HepG2 (cell line): ENCODE measurements around the gene UBE2C. TPM values are rescaled to one million over a fixed set of nuclear protein-coding genes. Genes with fewer than 3 reads are reported as not detected.
A peak's percentile ranks its signal among the peaks of the same experiment; 100 is the strongest.

ENCODE experiments used
- ATF3 ChIP-seq: sonication (generic); formaldehyde crosslinking; IDR thresholded peaks from 2 replicates; pipeline ENCODE4 v1.4.0; 2020; ENCODE audit warnings: missing genetic modification reagents
- KDM2A ChIP-seq: sonication (generic); formaldehyde crosslinking; IDR thresholded peaks from 2 replicates; pipeline ENCODE4 v1.4.0; 2020; ENCODE audit warnings: low read depth, missing genetic modification reagents, borderline replicate concordance
- MAFG ChIP-seq: sonication (generic); formaldehyde crosslinking; IDR thresholded peaks from 2 replicates; pipeline ENCODE4 v1.5.1; 2020; ENCODE audit warnings: mild to moderate bottlenecking, missing genetic modification reagents
- SETDB1 ChIP-seq: sonication (generic); formaldehyde crosslinking; IDR thresholded peaks from 2 replicates; pipeline ENCODE4 v1.5.1; 2020; ENCODE audit warnings: missing genetic modification reagents, mild to moderate bottlenecking, borderline replicate concordance
- TSC22D2 ChIP-seq: sonication (generic); formaldehyde crosslinking; IDR thresholded peaks from 2 replicates; pipeline ENCODE4 v1.5.1; 2020; ENCODE audit warnings: missing genetic modification reagents, mild to moderate bottlenecking, borderline replicate concordance
- ZBTB40 ChIP-seq, 2 experiments: fragments of 450-650 bp in 1 of 2; sonication (generic) in 1 of 2; formaldehyde crosslinking in 1 of 2; IDR thresholded peaks; 2 replicates each; pipeline versions ENCODE4 v1.6.1 to v1.8.0; 2016 to 2022; ENCODE audit warnings: antibody characterized with exemption in 1 of 2, mild to moderate bottlenecking in 1 of 2, missing genetic modification reagents in 1 of 2
- ZKSCAN1 ChIP-seq: fragments of 150-350 bp; IDR thresholded peaks from 2 replicates; pipeline ENCODE4 v1.6.1; 2014; ENCODE audit warnings: low read length
- ZKSCAN5 ChIP-seq: sonication (generic); formaldehyde crosslinking; IDR thresholded peaks from 2 replicates; pipeline ENCODE4 v1.5.1; 2020; ENCODE audit warnings: mild to moderate bottlenecking, missing genetic modification reagents
- ZNF614 ChIP-seq: IDR thresholded peaks from 2 replicates; pipeline ENCODE4 v1.6.1; 2018; ENCODE audit warnings: missing biosample characterization, missing genetic modification reagents, inconsistent platforms, borderline replicate concordance
- ZNF672 ChIP-seq: sonication (generic); formaldehyde crosslinking; IDR thresholded peaks from 2 replicates; pipeline ENCODE4 v1.8.1; 2022; ENCODE audit warnings: missing genetic modification reagents
- ZSCAN9 ChIP-seq: IDR thresholded peaks from 2 replicates; pipeline ENCODE4 v1.6.1; 2016; ENCODE audit warnings: borderline replicate concordance
- polyA plus RNA-seq, 8 experiments: library from polyadenylated mRNA; depleted of rRNA in 3 of 8; stranded (reverse) in 7 of 8; unstranded in 1 of 8; fragments of >200 nt; fragmentation: Illumina TruSeq in 4 of 8; extraction: Trizol in 4 of 8; gene quantifications; 2 replicates each; pipeline versions ENCODE4 v1.2.1 to v1.2.3, GENCODE V29; 2011 to 2016; ENCODE audit warnings: low read depth in 4 of 8, missing spikeins in 1 of 8, mixed read lengths in 1 of 8; ENCODE audit not compliant: insufficient read depth in 1 of 8
- total RNA-seq, 5 experiments: library from RNA; depleted of rRNA; stranded (reverse); fragments of >200 nt; fragmentation: Illumina TruSeq; extraction: Trizol; gene quantifications; 2 replicates each; pipeline ENCODE4 v1.2.3, GENCODE V29; 2016; ENCODE audit warnings: low read depth in 1 of 5
- TF ChIP-seq, protein P1 (sequence below): sonication (generic); formaldehyde crosslinking; IDR thresholded peaks from 2 replicates; pipeline ENCODE4 v1.5.0; 2020; ENCODE audit warnings: missing genetic modification reagents
- TF ChIP-seq, protein P2 (sequence below): sonication (generic); formaldehyde crosslinking; IDR thresholded peaks from 2 replicates; pipeline ENCODE4 v1.4.0; 2020; ENCODE audit warnings: missing genetic modification reagents, low read depth, mild to moderate bottlenecking, borderline replicate concordance
- TF ChIP-seq, protein P3 (sequence below): IDR thresholded peaks from 2 replicates; pipeline ENCODE4 v1.6.1; 2016; ENCODE audit warnings: control low read depth
- TF ChIP-seq, protein P4 (sequence below): IDR thresholded peaks from 2 replicates; pipeline ENCODE4 v1.6.1; 2018; ENCODE audit warnings: missing genetic modification reagents, mild to moderate bottlenecking, missing compliant biosample characterization

The UBE2C gene
- total and polyA plus RNA-seq, 2 of the 13 experiments (the other 11 are each of a cell fraction or from before 2014, with no cell fraction given): 100 to 123 TPM

DNA sequence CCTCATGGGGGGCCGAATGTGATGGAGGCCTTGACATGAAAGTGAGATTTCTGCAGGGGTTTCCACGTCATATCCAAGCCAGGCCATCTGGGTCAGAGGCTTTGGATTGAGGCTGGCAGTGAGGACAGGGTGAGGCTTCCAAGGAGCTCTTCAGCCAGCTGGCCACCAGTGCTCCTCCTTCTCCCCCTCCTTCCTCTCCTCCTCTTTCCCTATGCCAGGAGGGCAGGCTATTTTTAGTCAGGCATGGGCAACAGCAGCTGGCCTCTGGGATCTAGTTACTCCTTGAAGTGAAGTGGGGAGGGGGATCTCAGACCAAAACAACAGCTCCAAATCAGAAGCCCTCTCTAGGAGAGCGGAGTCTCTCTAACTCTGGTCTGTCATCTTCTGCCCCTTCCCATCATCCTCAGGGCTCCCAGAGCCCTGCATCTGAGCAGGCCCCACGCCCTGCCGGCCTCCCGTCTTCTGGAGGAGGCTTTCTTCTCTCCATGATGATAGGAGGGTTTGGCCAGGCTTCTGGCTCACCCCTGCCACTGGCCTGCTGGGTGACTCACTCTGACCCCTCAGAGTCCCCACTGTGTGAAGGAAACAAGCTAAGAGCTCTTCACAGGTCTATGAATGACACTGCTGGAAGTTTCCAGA is 14.1 kb downstream of the UBE2C start (continued):
- TF ChIP-seq SETDB1 (CRISPR knock-in tag): no peak
- TF ChIP-seq ATF3 (CRISPR knock-in tag): peak; percentile 18; the same call in 1 of the 2 replicates
- TF ChIP-seq, protein P1, sequence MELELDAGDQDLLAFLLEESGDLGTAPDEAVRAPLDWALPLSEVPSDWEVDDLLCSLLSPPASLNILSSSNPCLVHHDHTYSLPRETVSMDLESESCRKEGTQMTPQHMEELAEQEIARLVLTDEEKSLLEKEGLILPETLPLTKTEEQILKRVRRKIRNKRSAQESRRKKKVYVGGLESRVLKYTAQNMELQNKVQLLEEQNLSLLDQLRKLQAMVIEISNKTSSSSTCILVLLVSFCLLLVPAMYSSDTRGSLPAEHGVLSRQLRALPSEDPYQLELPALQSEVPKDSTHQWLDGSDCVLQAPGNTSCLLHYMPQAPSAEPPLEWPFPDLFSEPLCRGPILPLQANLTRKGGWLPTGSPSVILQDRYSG: no peak
- TF ChIP-seq, protein P2, sequence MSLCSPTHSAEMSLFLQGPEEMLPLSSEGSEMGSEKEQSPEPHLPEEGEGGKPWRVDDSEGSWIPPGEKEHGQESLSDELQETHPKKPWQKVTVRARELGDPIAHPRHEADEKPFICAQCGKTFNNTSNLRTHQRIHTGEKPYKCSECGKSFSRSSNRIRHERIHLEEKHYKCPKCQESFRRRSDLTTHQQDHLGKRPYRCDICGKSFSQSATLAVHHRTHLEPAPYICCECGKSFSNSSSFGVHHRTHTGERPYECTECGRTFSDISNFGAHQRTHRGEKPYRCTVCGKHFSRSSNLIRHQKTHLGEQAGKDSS (CRISPR knock-in tag): no peak
- peak; percentile 40; the same call in 1 of the 2 replicates for TF ChIP-seq KDM2A (CRISPR knock-in tag)
- no peak for TF ChIP-seq MAFG
- TF ChIP-seq, protein P3, sequence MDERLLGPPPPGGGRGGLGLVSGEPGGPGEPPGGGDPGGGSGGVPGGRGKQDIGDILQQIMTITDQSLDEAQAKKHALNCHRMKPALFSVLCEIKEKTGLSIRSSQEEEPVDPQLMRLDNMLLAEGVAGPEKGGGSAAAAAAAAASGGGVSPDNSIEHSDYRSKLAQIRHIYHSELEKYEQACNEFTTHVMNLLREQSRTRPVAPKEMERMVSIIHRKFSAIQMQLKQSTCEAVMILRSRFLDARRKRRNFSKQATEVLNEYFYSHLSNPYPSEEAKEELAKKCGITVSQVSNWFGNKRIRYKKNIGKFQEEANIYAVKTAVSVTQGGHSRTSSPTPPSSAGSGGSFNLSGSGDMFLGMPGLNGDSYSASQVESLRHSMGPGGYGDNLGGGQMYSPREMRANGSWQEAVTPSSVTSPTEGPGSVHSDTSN (CRISPR knock-in tag): no peak
- TF ChIP-seq, protein P4, sequence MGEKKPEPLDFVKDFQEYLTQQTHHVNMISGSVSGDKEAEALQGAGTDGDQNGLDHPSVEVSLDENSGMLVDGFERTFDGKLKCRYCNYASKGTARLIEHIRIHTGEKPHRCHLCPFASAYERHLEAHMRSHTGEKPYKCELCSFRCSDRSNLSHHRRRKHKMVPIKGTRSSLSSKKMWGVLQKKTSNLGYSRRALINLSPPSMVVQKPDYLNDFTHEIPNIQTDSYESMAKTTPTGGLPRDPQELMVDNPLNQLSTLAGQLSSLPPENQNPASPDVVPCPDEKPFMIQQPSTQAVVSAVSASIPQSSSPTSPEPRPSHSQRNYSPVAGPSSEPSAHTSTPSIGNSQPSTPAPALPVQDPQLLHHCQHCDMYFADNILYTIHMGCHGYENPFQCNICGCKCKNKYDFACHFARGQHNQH (CRISPR knock-in tag): peak; percentile 40; the same call in 1 of the 2 replicates
- TF ChIP-seq ZNF672 (CRISPR knock-in tag): no peak
- TF ChIP-seq ZKSCAN1: peak; percentile 73; the same call in 1 of the 2 replicates
- 0 out of 2 replicates have a peak, but pooled peaks have one; percentile 12 for TF ChIP-seq ZNF614 (CRISPR knock-in tag)
- TF ChIP-seq TSC22D2 (CRISPR knock-in tag): 0 out of 2 replicates have a peak, but pooled peaks have one; percentile 39
- no peak for TF ChIP-seq ZBTB40 (IDR thresholded peaks at IDR 0.05)
- TF ChIP-seq ZBTB40 (CRISPR knock-in tag; IDR thresholded peaks at IDR 0.05): no peak
- 0 out of 2 replicates have a peak, but pooled peaks have one; percentile 21 for TF ChIP-seq ZSCAN9 (CRISPR knock-in tag)
- no peak for TF ChIP-seq ZKSCAN5 (CRISPR knock-in tag)
